ENCODE results near the gene TREML2.

DNA sequence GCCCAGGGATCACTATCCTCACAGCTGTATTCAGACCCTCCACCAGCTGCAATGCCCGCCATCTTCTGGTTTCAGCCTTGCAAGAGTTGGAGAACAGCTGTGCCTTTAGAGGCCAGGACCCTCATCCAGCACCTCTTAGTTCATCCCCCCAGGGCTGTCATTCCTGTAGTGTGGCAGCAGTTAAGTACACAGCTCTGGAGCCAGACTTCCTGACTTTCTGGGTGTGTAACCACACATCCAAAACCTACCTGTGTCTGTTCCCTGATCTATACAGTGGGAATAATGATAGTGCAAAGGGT lies 37.6 kb downstream of the TREML2 start:
- no peak for TF ChIP-seq CHD1 (IDR thresholded peaks at IDR 0.05; ENCODE audit: low read depth, low read length)
- TF ChIP-seq TCF12 (IDR thresholded peaks at IDR 0.05; ENCODE audit: low read depth, low read length), result no peak
- no peak for TF ChIP-seq BRCA1 (IDR thresholded peaks at IDR 0.05; ENCODE audit: low read depth, low read length)
- TF ChIP-seq, protein P1, sequence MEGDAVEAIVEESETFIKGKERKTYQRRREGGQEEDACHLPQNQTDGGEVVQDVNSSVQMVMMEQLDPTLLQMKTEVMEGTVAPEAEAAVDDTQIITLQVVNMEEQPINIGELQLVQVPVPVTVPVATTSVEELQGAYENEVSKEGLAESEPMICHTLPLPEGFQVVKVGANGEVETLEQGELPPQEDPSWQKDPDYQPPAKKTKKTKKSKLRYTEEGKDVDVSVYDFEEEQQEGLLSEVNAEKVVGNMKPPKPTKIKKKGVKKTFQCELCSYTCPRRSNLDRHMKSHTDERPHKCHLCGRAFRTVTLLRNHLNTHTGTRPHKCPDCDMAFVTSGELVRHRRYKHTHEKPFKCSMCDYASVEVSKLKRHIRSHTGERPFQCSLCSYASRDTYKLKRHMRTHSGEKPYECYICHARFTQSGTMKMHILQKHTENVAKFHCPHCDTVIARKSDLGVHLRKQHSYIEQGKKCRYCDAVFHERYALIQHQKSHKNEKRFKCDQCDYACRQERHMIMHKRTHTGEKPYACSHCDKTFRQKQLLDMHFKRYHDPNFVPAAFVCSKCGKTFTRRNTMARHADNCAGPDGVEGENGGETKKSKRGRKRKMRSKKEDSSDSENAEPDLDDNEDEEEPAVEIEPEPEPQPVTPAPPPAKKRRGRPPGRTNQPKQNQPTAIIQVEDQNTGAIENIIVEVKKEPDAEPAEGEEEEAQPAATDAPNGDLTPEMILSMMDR (IDR thresholded peaks at IDR 0.05; ENCODE audit: control extremely low read depth in 1 of 3, insufficient read depth in 1 of 3, low read depth in 1 of 3, low read length in 3 of 3), result no peak
- no peak for TF ChIP-seq USF2 (IDR thresholded peaks at IDR 0.05; ENCODE audit: low read length)
- no peak for TF ChIP-seq EZH2 (IDR thresholded peaks at IDR 0.05; ENCODE audit: low read depth, low read length, severe bottlenecking)
- TF ChIP-seq EP300 (IDR thresholded peaks at IDR 0.05; ENCODE audit: borderline replicate concordance in 1 of 2, low read depth in 2 of 2, low read length in 2 of 2), result no peak
- no peak for TF ChIP-seq POLR2A (IDR thresholded peaks at IDR 0.05; ENCODE audit: control extremely low read depth in 1 of 2, low read depth in 2 of 2, low read length in 2 of 2)
- no peak for TF ChIP-seq MAX (IDR thresholded peaks at IDR 0.05)
- no peak for TF ChIP-seq RFX5 (IDR thresholded peaks at IDR 0.05; ENCODE audit: borderline replicate concordance, low read depth, low read length)
